ENCODE results near the gene BCL2L13.

Gene BCL2L13

GRCh38 chr22:17734187-17734586 is 95.6 kb downstream of the BCL2L13 start:
- Histone ChIP-seq H3K36me3 (ENCODE audit: control insufficient read depth in 1 of 2, insufficient read depth in 2 of 2, low read length in 2 of 2) (peaks cover 39 to 73% of the 10 kb centered on the region in 2 donors), H3K9ac (ENCODE audit: low read depth in 1 of 2, low read length in 2 of 2) (no peak overlapping the region), H3K4me1 (ENCODE audit: control insufficient read depth in 1 of 2, insufficient read depth in 2 of 2, low read length in 2 of 2) (peaks cover 0 to 3% of the 10 kb centered on the region in 2 donors), H3K4me3 (ENCODE audit: low read depth in 1 of 2, low read length in 2 of 2) (no peak overlapping the region), H3K9me3 (ENCODE audit: control insufficient read depth in 1 of 2, low read length in 2 of 2) (no peaks in the 10 kb centered on the region), H3K27me3 (ENCODE audit: control insufficient read depth in 1 of 2, insufficient read depth in 2 of 2, low read length in 2 of 2) (no peaks in the 10 kb centered on the region), H3K27ac (ENCODE audit: low read depth, low read length) (no peak overlapping the region)

GRCh38 chr22:17738386-17739128 is 100.0 kb downstream of the BCL2L13 start:
- Histone ChIP-seq H3K36me3 (ENCODE audit: control insufficient read depth in 1 of 2, insufficient read depth in 2 of 2, low read length in 2 of 2) (peaks cover 28 to 55% of the 10 kb centered on the region in 2 donors), H3K9ac (ENCODE audit: low read depth in 1 of 2, low read length in 2 of 2) (no peak overlapping the region), H3K9me3 (ENCODE audit: control insufficient read depth in 1 of 2, low read length in 2 of 2) (no peaks in the 10 kb centered on the region), H3K27me3 (ENCODE audit: control insufficient read depth in 1 of 2, insufficient read depth in 2 of 2, low read length in 2 of 2) (no peaks in the 10 kb centered on the region), H3K27ac (ENCODE audit: low read depth, low read length) (no peak overlapping the region), H3K4me1 (ENCODE audit: control insufficient read depth in 1 of 2, insufficient read depth in 2 of 2, low read length in 2 of 2) (peaks cover 3 to 5% of the 10 kb centered on the region in 2 donors), H3K4me3 (ENCODE audit: low read depth in 1 of 2, low read length in 2 of 2) (no peak overlapping the region)

GRCh38 chr22:17739196-17739975 is 100.8 kb downstream of the BCL2L13 start:
- no peak overlapping the region for H3K9ac ChIP-seq (ENCODE audit: low read depth in 1 of 2, low read length in 2 of 2)
- no peaks in the 10 kb centered on the region for H3K27me3 ChIP-seq (ENCODE audit: control insufficient read depth in 1 of 2, insufficient read depth in 2 of 2, low read length in 2 of 2)
- H3K27ac ChIP-seq (ENCODE audit: low read depth, low read length): no peak overlapping the region
- no peak overlapping the region for H3K4me3 ChIP-seq (ENCODE audit: low read depth in 1 of 2, low read length in 2 of 2)
- H3K9me3 ChIP-seq (ENCODE audit: control insufficient read depth in 1 of 2, low read length in 2 of 2): no peaks in the 10 kb centered on the region
- H3K36me3 ChIP-seq (ENCODE audit: control insufficient read depth in 1 of 2, insufficient read depth in 2 of 2, low read length in 2 of 2): peaks cover 23 to 47% of the 10 kb centered on the region in 2 donors
- peaks cover 0 to 5% of the 10 kb centered on the region in 2 donors for H3K4me1 ChIP-seq (ENCODE audit: control insufficient read depth in 1 of 2, insufficient read depth in 2 of 2, low read length in 2 of 2)

- Histone ChIP-seq H3K27ac (ENCODE audit: low read depth, low read length) (no peak overlapping the region), H3K36me3 (ENCODE audit: control insufficient read depth in 1 of 2, insufficient read depth in 2 of 2, low read length in 2 of 2) (peaks cover 11 to 32% of the 10 kb centered on the region in 2 donors), H3K4me3 (ENCODE audit: low read depth in 1 of 2, low read length in 2 of 2) (no peak overlapping the region), H3K9ac (ENCODE audit: low read depth in 1 of 2, low read length in 2 of 2) (no peak overlapping the region), H3K4me1 (ENCODE audit: control insufficient read depth in 1 of 2, insufficient read depth in 2 of 2, low read length in 2 of 2) (peaks cover 0 to 5% of the 10 kb centered on the region in 2 donors), H3K9me3 (ENCODE audit: control insufficient read depth in 1 of 2, low read length in 2 of 2) (no peaks in the 10 kb centered on the region), H3K27me3 (ENCODE audit: control insufficient read depth in 1 of 2, insufficient read depth in 2 of 2, low read length in 2 of 2) (no peaks in the 10 kb centered on the region)
These were observed 103.4 kb downstream of the BCL2L13 start for GRCh38 chr22:17741866-17742526.

GRCh38 chr22:17742527-17742902 is 104.0 kb downstream of the BCL2L13 start:
- H3K9ac ChIP-seq (ENCODE audit: low read depth in 1 of 2, low read length in 2 of 2): no peak overlapping the region
- H3K4me1 ChIP-seq (ENCODE audit: control insufficient read depth in 1 of 2, insufficient read depth in 2 of 2, low read length in 2 of 2): peaks cover 0 to 5% of the 10 kb centered on the region in 2 donors
- H3K27me3 ChIP-seq (ENCODE audit: control insufficient read depth in 1 of 2, insufficient read depth in 2 of 2, low read length in 2 of 2): no peaks in the 10 kb centered on the region
- no peak overlapping the region for H3K4me3 ChIP-seq (ENCODE audit: low read depth in 1 of 2, low read length in 2 of 2)
- no peak overlapping the region for H3K27ac ChIP-seq (ENCODE audit: low read depth, low read length)
- H3K9me3 ChIP-seq (ENCODE audit: control insufficient read depth in 1 of 2, low read length in 2 of 2): no peaks in the 10 kb centered on the region
- peaks cover 11 to 30% of the 10 kb centered on the region in 2 donors for H3K36me3 ChIP-seq (ENCODE audit: control insufficient read depth in 1 of 2, insufficient read depth in 2 of 2, low read length in 2 of 2)

GRCh38 chr22:17743661-17744411 is 105.3 kb downstream of the BCL2L13 start:
- Histone ChIP-seq H3K9ac (ENCODE audit: low read depth in 1 of 2, low read length in 2 of 2) (no peak overlapping the region), H3K27me3 (ENCODE audit: control insufficient read depth in 1 of 2, insufficient read depth in 2 of 2, low read length in 2 of 2) (no peaks in the 10 kb centered on the region), H3K27ac (ENCODE audit: low read depth, low read length) (no peak overlapping the region), H3K4me3 (ENCODE audit: low read depth in 1 of 2, low read length in 2 of 2) (no peak overlapping the region), H3K36me3 (ENCODE audit: control insufficient read depth in 1 of 2, insufficient read depth in 2 of 2, low read length in 2 of 2) (peaks cover 0 to 17% of the 10 kb centered on the region in 2 donors), H3K4me1 (ENCODE audit: control insufficient read depth in 1 of 2, insufficient read depth in 2 of 2, low read length in 2 of 2) (peaks cover 0 to 5% of the 10 kb centered on the region in 2 donors), H3K9me3 (ENCODE audit: control insufficient read depth in 1 of 2, low read length in 2 of 2) (no peaks in the 10 kb centered on the region)

- Histone ChIP-seq H3K27me3 (ENCODE audit: control insufficient read depth in 1 of 2, insufficient read depth in 2 of 2, low read length in 2 of 2) (no peaks in the 10 kb centered on the region), H3K4me3 (ENCODE audit: low read depth in 1 of 2, low read length in 2 of 2) (no peak overlapping the region), H3K36me3 (ENCODE audit: control insufficient read depth in 1 of 2, insufficient read depth in 2 of 2, low read length in 2 of 2) (peaks cover 0 to 11% of the 10 kb centered on the region in 2 donors), H3K4me1 (ENCODE audit: control insufficient read depth in 1 of 2, insufficient read depth in 2 of 2, low read length in 2 of 2) (peaks cover 0 to 5% of the 10 kb centered on the region in 2 donors), H3K27ac (ENCODE audit: low read depth, low read length) (no peak overlapping the region), H3K9me3 (ENCODE audit: control insufficient read depth in 1 of 2, low read length in 2 of 2) (no peaks in the 10 kb centered on the region), H3K9ac (ENCODE audit: low read depth in 1 of 2, low read length in 2 of 2) (no peak overlapping the region)
These were observed 105.9 kb downstream of the BCL2L13 start for GRCh38 chr22:17744430-17744829.

GRCh38 chr22:17746916-17747315 is 108.4 kb downstream of the BCL2L13 start:
- H3K9ac ChIP-seq (ENCODE audit: low read depth in 1 of 2, low read length in 2 of 2): no peak overlapping the region
- H3K27me3 ChIP-seq (ENCODE audit: control insufficient read depth in 1 of 2, insufficient read depth in 2 of 2, low read length in 2 of 2): no peaks in the 10 kb centered on the region
- H3K36me3 ChIP-seq (ENCODE audit: control insufficient read depth in 1 of 2, insufficient read depth in 2 of 2, low read length in 2 of 2): peaks cover 0 to 5% of the 10 kb centered on the region in 2 donors
- peaks cover 0 to 5% of the 10 kb centered on the region in 2 donors for H3K4me1 ChIP-seq (ENCODE audit: control insufficient read depth in 1 of 2, insufficient read depth in 2 of 2, low read length in 2 of 2)
- H3K27ac ChIP-seq (ENCODE audit: low read depth, low read length): no peak overlapping the region
- no peaks in the 10 kb centered on the region for H3K9me3 ChIP-seq (ENCODE audit: control insufficient read depth in 1 of 2, low read length in 2 of 2)
- H3K4me3 ChIP-seq (ENCODE audit: low read depth in 1 of 2, low read length in 2 of 2): no peak overlapping the region

GRCh38 chr22:17748555-17749353 is 110.2 kb downstream of the BCL2L13 start:
- Histone ChIP-seq H3K27me3 (ENCODE audit: control insufficient read depth in 1 of 2, insufficient read depth in 2 of 2, low read length in 2 of 2) (no peaks in the 10 kb centered on the region), H3K4me3 (ENCODE audit: low read depth in 1 of 2, low read length in 2 of 2) (no peak overlapping the region), H3K27ac (ENCODE audit: low read depth, low read length) (no peak overlapping the region), H3K9me3 (ENCODE audit: control insufficient read depth in 1 of 2, low read length in 2 of 2) (no peaks in the 10 kb centered on the region), H3K9ac (ENCODE audit: low read depth in 1 of 2, low read length in 2 of 2) (no peak overlapping the region), H3K4me1 (ENCODE audit: control insufficient read depth in 1 of 2, insufficient read depth in 2 of 2, low read length in 2 of 2) (no peaks in the 10 kb centered on the region), H3K36me3 (ENCODE audit: control insufficient read depth in 1 of 2, insufficient read depth in 2 of 2, low read length in 2 of 2) (no peaks in the 10 kb centered on the region)

All from duodenal mucosa (tissue), 2 donors.